ENCODE results near the gene SENP6.

DNA sequence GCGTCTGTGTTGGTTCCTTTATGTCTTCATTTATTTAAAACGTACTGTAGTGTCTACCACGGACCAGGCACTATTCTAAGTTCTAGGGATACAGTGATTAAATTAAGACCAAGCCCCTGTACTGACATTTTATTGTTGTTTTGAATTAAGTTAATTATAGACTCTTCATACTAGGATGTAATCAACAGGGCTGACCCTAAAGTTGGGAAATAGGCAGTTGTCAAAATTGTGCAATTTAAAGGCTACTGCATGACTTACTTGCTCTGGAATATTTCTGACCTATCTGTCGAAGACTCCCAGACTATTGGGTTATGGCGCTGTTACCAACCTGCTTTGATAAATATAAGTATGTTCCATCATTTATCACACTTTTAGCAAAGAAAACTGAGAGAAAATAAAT is 154.0 kb downstream of the SENP6 start:
- TF ChIP-seq, protein P1, sequence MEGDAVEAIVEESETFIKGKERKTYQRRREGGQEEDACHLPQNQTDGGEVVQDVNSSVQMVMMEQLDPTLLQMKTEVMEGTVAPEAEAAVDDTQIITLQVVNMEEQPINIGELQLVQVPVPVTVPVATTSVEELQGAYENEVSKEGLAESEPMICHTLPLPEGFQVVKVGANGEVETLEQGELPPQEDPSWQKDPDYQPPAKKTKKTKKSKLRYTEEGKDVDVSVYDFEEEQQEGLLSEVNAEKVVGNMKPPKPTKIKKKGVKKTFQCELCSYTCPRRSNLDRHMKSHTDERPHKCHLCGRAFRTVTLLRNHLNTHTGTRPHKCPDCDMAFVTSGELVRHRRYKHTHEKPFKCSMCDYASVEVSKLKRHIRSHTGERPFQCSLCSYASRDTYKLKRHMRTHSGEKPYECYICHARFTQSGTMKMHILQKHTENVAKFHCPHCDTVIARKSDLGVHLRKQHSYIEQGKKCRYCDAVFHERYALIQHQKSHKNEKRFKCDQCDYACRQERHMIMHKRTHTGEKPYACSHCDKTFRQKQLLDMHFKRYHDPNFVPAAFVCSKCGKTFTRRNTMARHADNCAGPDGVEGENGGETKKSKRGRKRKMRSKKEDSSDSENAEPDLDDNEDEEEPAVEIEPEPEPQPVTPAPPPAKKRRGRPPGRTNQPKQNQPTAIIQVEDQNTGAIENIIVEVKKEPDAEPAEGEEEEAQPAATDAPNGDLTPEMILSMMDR (conservative IDR thresholded peaks at IDR 0.05), result no peak
- no peak for TF ChIP-seq ZFX (IDR thresholded peaks at IDR 0.05)
